Heart right ventricle (tissue), 16 donors: Measurements from ENCODE around the gene CLCF1. TPM values are rescaled to one million over a fixed set of nuclear protein-coding genes. Genes with fewer than 3 reads are reported as not detected.

Experiments
- ATAC-seq, 8 donors: fragments of 200-7000 bp; cut with Tn5 transposase; one replicate each; pipeline ENCODE4 v1.9.1; 2020; ENCODE audit warnings: mild to moderate bottlenecking in 8 of 8, moderate library complexity in 8 of 8, moderate number of reproducible peaks in 1 of 8
- DNase-seq, 2 donors: peaks; one replicate each; pipeline ENCODE4 v3.0.0-alpha.2; 2020
- H3K27ac ChIP-seq, 10 donors: fragments of 200-600 bp; sonication (generic) in 2 of 10; one replicate each; pipeline versions ENCODE4 v1.5.0 to v1.8.0; 2020 to 2022; ENCODE audit warnings: mild to moderate bottlenecking in 3 of 10
- H3K27me3 ChIP-seq, 7 donors: fragments of 200-600 bp; one replicate each; pipeline ENCODE4 v1.8.0; 2021 to 2022; ENCODE audit warnings: mild to moderate bottlenecking in 2 of 7
- H3K36me3 ChIP-seq, 9 donors: fragments of 200-600 bp; sonication (generic) in 1 of 9; one replicate each; pipeline versions ENCODE4 v1.5.0 to v1.8.0; 2020 to 2022; ENCODE audit warnings: mild to moderate bottlenecking in 2 of 9
- H3K4me1 ChIP-seq, 9 donors: fragments of 200-600 bp; sonication (generic) in 1 of 9; one replicate each; pipeline versions ENCODE4 v1.5.0 to v1.8.0; 2020 to 2022; ENCODE audit warnings: mild to moderate bottlenecking in 4 of 9
- H3K4me3 ChIP-seq, 10 donors: fragments of 200-600 bp; sonication (generic) in 2 of 10; one replicate each; pipeline versions ENCODE4 v1.5.0 to v1.8.0; 2020 to 2022; ENCODE audit warnings: mild to moderate bottlenecking in 7 of 10, moderate library complexity in 2 of 10
- H3K9me3 ChIP-seq, 11 donors: fragments of 200-600 bp in 10 of 11; sonication (generic) in 2 of 11; one replicate each; pipeline versions ENCODE4 v1.5.0 to v1.8.0; 2013 to 2022; ENCODE audit warnings: mild to moderate bottlenecking in 2 of 11, control low read depth in 1 of 11, moderate library complexity in 1 of 11
- CTCF ChIP-seq, 9 donors: fragments of 200-600 bp; sonication (generic) in 2 of 9; IDR thresholded peaks; one replicate each; pipeline versions ENCODE4 v1.5.0 to v1.8.0; 2021 to 2022; ENCODE audit warnings: antibody characterized with exemption in 9 of 9, mild to moderate bottlenecking in 5 of 9, moderate library complexity in 1 of 9
- WGBS, 2 donors: extraction: QIAGEN DNeasy Blood & Tissue Kit; methylation state at CpG; one replicate each; pipeline ENCODE4 v1.1.7; 2013; ENCODE audit warnings: inconsistent platforms in 1 of 2; 5-methylcytosine and 5-hydroxymethylcytosine counted together
- intact Hi-C, 10 donors: fragments of 100-400 bp; cut with DNase I; formaldehyde crosslinking; loops; one replicate each; pipeline versions ENCODE4 v1.11.1 to v1.14.2; 2022
- polyA plus RNA-seq, 2 donors: library from polyadenylated mRNA; stranded (reverse); fragments of 200-250 nt; gene quantifications; one replicate each; pipeline ENCODE4 v1.2.3, GENCODE V29; 2013
- total RNA-seq, 10 donors: library from RNA; stranded (reverse); fragmentation: NEBNext Ultra II Directional in 3 of 10; extraction: Animal tissue kit (Norgen Biotek cat#: 25700) in 3 of 10; gene quantifications; one replicate each; pipeline versions ENCODE4 v1.2.1 to v1.2.4, GENCODE V29; 2021 to 2023
- donor health status: Arrhythmogenic right ventricular cardiomyopathy.
- donor health status: ischemic (EF 13 %, LVEDD 7.1; RV severe dilation, severe dysfunction).
- donor health status: healthy with polysubstance abuse.
- donor health status: DM: no; HTN: yes; CAD: no.
- donor health status: DM: no; HTN: no; CAD: no.
- donor health status: ischemic (EF 25% LVEDD 6.9; RV normal size, moderate dysfunction).
- donor health status: ischemic (EF 25% LVEDD 5.7; RV mildly dilated, moderate dysfunction).
- donor health status: healthy.
- donor health status: DM: yes; HTN: yes; CAD: no.
- donor health status: Ischemic cardiomyopathy.
- donor health status: ischemic (EF 35%, LVEDD 5.7; RV mildly dilated, moderate dysfunction).
- donor health status: nonischemic (EF 11% LVEDD 7.7; RV severe dilation, severe dysfunction).
- donor health status: DM: yes; HTN: yes; CAD: no.
- donor health status: PGD.
- donor health status: ischemic (EF 29% LVEDD 5.4; RV normal size, mild dysfunction).
- donor health status: nonischemic (EF 23%, LVEDD 6.1; RV moderate dilation, normal function).

Gene CLCF1
- total and polyA plus RNA-seq, 12 donors, result 0.31 to 12.3 (median 1.2) TPM

- intact Hi-C loops, result no loop called here
- Histone ChIP-seq H3K27ac (no peak overlapping the region), H3K4me1 (peaks cover 20 to 78% (median 46%) of the 10 kb centered on the region in 9 donors), H3K36me3 (peaks cover 0 to 17% (median 0%) of the 10 kb centered on the region in 9 donors), H3K4me3 (no peak overlapping the region), H3K27me3 (no peaks in the 10 kb centered on the region), H3K9me3 (no peaks in the 10 kb centered on the region)
- WGBS, 2 donors, result 84 to 85% methylated on average over 8 of the region's 8 CpGs
- no peak for TF ChIP-seq CTCF (IDR thresholded peaks at IDR 0.05)
- ATAC-seq (no peak), DNase-seq (no peak)
Measured at GRCh38 chr11:67369275-67369674, 4.1 kb downstream of the CLCF1 start.

- H3K4me1 ChIP-seq, result peaks cover 15 to 72% (median 40%) of the 10 kb centered on the region in 9 donors
- 90 to 91% methylated on average over 3 of the region's 3 CpGs for WGBS, 2 donors
- no peak for TF ChIP-seq CTCF (IDR thresholded peaks at IDR 0.05)
Measured at GRCh38 chr11:67368621-67369020, 4.8 kb downstream of the CLCF1 start.

GRCh38 chr11:67367761-67368227 is 5.6 kb downstream of the CLCF1 start:
- Histone ChIP-seq H3K27me3 (no peaks in the 10 kb centered on the region), H3K9me3 (no peaks in the 10 kb centered on the region), H3K27ac (no peak overlapping the region), H3K4me1 (peaks cover 15 to 71% (median 37%) of the 10 kb centered on the region in 9 donors), H3K36me3 (peaks cover 0 to 21% (median 0%) of the 10 kb centered on the region in 9 donors), H3K4me3 (no peak overlapping the region)
- intact Hi-C loops, result no loop called here
- WGBS, 2 donors, result 47 to 53% methylated on average over 7 of the region's 7 CpGs
- no peak for TF ChIP-seq CTCF (IDR thresholded peaks at IDR 0.05)
- no peak for ATAC-seq
- DNase-seq, result no peak

More at GRCh38 chr11:67368621-67369020, 4.8 kb downstream of the CLCF1 start:
- ATAC-seq (no peak), DNase-seq (no peak)
- no peaks in the 10 kb centered on the region for H3K9me3 ChIP-seq
- H3K36me3 ChIP-seq, result peaks cover 0 to 21% (median 0%) of the 10 kb centered on the region in 9 donors
- no peak overlapping the region for H3K27ac ChIP-seq
- H3K27me3 ChIP-seq, result no peaks in the 10 kb centered on the region
- intact Hi-C loops, result no loop called here
- no peak overlapping the region for H3K4me3 ChIP-seq

GRCh38 chr11:67366961-67367760 is 6.2 kb downstream of the CLCF1 start:
- peak in 6 of 8 donors; percentile 9 to 38 (median 16) for ATAC-seq
- peak overlapping the region in 3 of 10 donors; percentile 20 to 31 (median 24) for H3K27ac ChIP-seq
- H3K36me3 ChIP-seq, result peaks cover 0 to 21% (median 0%) of the 10 kb centered on the region in 9 donors
- H3K4me3 ChIP-seq, result no peak overlapping the region
- no peaks in the 10 kb centered on the region for H3K9me3 ChIP-seq
- 46 to 49% methylated on average over 25 of the region's 25 CpGs for WGBS, 2 donors
- intact Hi-C loops, result no loop called here
- peaks cover 15 to 70% (median 36%) of the 10 kb centered on the region in 9 donors for H3K4me1 ChIP-seq
- DNase-seq, result no peak
- TF ChIP-seq CTCF (IDR thresholded peaks at IDR 0.05), result no peak
- H3K27me3 ChIP-seq, result no peaks in the 10 kb centered on the region
